ENCODE measurements around the gene NCEH1.
"Not testable (repeated sequence)": the region's sequence is repeated elsewhere in the genome, so short reads cannot be mapped to it uniquely, and the experiment has no call there.

The NCEH1 gene

GRCh38 chr3:172608575-172608974 is 102.3 kb downstream of the NCEH1 start:
- no peak for DNase-seq

- no peak for DNase-seq
Measured at GRCh38 chr3:172607305-172608121, 103.4 kb downstream of the NCEH1 start.

DNA sequence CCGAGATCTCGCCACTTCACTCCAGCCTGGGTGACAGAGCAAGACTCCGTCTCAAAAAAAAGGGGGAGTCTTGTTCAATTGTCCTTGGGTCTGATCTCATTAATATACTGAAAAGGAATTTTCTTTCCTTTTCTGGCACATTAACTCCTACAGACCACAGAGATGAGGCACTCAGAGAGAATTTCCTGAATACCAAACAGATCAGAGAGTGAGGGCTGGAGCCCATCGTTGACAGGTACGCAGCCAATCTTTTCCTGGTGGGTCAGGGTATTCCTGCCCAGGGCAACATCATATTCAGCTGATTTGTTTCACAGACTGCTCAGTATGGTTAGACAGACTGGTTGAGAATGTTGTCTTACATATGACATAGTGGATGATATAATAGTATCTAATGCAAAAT is 104.8 kb downstream of the NCEH1 start:
- DNase-seq = no peak

- DNase-seq = no peak
Measured at GRCh38 chr3:172604895-172605646, 105.8 kb downstream of the NCEH1 start.

DNA sequence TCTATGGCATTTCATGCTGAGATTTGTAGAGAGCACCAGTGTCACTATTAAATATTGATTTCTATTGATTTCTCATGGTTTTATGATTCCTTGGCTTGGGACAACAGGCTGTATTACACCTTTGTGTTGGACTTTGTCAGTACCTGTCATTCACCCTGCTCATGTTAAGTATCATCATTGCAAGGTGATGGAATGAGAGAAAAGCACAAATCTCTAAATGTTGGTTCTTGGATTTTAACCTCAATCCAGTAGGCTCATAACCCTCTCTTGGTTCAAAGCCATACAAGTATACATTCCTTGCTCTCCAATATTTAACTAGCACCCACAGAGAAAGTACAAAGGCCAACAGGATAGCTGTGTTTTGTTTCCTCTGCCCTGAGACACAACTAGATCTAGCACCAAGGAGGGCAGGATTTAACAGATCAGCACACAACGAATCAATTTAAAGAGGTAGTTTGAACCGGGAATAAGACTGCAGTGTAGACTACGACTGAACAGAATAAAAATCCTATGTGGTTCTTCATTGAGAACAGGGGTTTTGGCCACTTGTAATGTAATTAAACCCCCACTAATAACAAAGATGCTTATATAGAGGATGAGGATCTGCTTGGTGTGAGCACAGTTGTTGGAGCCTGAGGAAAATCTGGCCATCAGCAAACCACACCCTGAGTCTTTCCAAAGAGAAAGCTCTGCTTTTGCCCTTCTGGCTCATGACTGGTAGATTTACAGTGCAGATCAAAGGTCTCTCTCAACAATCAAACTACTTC is 109.6 kb downstream of the NCEH1 start:
- DNase-seq = no peak

- DNase-seq = no peak
Measured at GRCh38 chr3:172600644-172601065, 110.2 kb downstream of the NCEH1 start.

- no peak for DNase-seq
Measured at GRCh38 chr3:172598904-172599303, 112.0 kb downstream of the NCEH1 start.

DNA sequence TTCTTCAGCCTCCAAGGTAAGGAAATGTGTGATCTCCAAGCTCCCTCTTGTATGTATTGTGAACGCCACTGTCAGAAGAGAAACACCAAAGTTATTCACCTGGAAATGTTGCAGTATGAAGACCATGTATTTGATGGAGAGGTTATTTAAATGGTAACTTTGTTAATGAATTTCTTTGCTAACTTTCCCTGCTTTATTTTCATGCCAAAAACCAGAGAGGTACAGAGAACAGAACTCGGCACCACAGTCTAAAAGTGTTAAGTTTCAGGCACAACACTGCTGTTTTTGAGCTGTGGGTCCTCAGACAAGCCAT is 114.5 kb downstream of the NCEH1 start:
- no peak for DNase-seq

GRCh38 chr3:172595664-172596393 is 115.0 kb downstream of the NCEH1 start:
- DNase-seq = peak; percentile 24

GRCh38 chr3:172594900-172595663 is 115.8 kb downstream of the NCEH1 start:
- DNase-seq = not testable (repeated sequence)

DNA sequence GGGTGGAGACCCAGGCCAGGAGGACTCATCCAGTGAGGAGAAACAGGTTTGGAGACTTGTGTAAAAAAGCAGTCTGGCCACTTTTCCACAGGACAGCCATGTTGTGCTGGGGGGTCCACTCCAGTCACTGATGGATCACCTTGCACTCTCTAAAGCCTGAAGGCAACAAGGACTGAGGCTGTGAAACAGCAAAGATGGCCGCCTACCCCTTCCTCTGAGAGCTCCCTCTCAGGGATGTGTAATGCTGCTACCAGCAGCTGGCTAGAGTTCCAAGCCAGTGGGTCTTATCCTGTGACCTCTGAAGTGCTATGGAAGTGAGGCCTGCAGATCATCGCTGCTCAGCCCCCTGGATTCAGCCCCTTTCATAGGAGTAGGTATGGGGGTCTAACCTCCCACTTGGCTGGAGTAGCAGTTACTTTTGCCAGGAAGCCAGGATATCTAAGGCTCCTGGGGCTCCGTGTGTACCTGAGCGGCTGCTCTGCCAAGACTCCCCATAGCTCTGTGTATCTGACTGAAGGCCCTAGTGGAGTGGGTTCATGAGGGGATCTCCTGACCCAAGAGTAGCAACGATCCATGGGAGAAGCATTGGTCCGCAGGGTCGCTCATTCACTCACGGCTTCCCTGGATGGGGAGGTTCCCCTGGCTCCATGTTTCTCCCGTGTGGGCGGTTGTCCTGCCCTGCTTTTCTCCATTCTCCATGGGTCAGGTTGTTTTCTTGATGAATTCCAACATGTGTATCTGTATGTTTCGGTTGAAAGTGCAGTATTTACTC is 117.8 kb downstream of the NCEH1 start:
- peak; percentile 13 for DNase-seq

- DNase-seq = peak; percentile 93
Measured at GRCh38 chr3:172591876-172592771, 118.7 kb downstream of the NCEH1 start.

DNA sequence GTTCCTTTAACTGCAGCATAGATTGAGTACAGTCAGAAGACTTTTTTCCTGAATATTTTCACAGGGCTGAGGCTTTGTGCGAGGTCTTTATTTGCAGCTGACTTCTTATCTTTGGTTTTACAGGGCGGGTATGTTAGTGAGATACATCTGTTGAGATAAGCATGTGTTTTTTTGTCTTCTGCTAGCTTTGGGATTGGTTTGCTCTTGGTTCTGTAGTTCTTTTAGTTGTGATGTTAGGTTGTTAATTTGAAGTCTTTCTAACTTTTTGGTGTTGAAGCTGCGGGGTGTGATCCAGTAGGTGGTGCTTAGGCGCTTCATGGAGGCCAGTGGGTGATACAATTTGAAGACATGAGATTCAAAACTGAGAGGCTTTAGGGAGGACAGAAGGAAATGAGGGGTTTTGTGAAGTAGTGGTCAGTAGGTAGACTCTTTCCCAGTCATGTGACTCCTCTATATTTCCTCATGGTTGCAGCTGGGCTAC is 119.7 kb downstream of the NCEH1 start:
- no peak for DNase-seq

DNA sequence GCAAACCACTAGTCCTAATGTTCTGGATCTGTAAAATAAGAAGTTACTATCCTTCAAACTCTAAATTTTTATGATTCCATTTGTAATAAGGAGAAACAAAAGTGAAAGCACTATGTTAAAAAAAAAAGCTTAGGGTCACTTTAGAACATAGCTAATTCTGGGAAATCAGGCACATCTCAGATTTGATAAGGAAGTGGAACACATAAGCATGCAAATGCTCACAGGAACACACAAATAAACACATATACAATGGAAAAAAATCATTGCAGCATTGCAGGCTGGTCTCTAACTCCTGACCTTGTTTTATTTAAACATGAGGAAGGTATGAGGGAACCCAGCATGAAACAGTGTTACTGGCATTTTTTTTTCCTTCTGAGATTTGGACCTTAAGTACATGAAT is 124.4 kb downstream of the NCEH1 start:
- DNase-seq = no peak

- no peak for DNase-seq
Measured at GRCh38 chr3:172585954-172586353, 124.9 kb downstream of the NCEH1 start.

GRCh38 chr3:172582712-172583111 is 128.2 kb downstream of the NCEH1 start:
- no peak for DNase-seq

DNA sequence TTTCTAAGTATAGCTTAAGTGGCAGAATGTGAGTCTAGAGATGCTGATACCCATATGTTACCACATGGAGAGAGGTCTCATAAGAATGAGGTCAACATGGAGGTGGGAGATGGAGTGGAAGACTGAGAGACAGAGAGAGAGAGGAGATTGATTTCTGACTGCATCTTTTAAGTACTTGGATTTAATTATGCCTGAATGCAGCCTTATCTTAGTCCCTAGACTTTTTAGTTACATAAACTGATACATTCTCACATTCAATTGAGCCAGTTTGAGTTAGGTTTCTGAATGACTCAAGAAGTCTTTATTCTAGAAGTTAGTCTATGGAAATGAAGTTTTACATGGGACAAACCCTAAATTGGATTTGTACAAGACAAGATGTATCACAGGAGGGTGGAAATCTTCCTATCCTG is 129.1 kb downstream of the NCEH1 start:
- DNase-seq = no peak

- no peak for DNase-seq
Measured at GRCh38 chr3:172580680-172581401, 130.0 kb downstream of the NCEH1 start.

All from stimulated activated CD4-positive, alpha-beta T cell treated with anti-CD3 and anti-CD28 coated beads, Interleukin-1b, Interleukin-23, amount 100 ng/mL, for 48 hours (primary cell).